ENCODE results near the gene CLCNKA.
A peak's percentile ranks its signal among the peaks of the same experiment; 100 is the strongest.

CLCNKA gene

GRCh38 chr1:16065269-16065576 is 43.4 kb downstream of the CLCNKA start:
- no peak for DNase-seq

GRCh38 chr1:16066245-16066644 is 44.4 kb downstream of the CLCNKA start:
- no peak for DNase-seq

GRCh38 chr1:16067127-16067768 is 45.4 kb downstream of the CLCNKA start:
- no peak for DNase-seq

GRCh38 chr1:16067933-16068332 is 46.1 kb downstream of the CLCNKA start:
- no peak for DNase-seq

GRCh38 chr1:16068356-16069270 is 46.8 kb downstream of the CLCNKA start:
- peak; percentile 45 for DNase-seq

- DNase-seq: no peak
These were observed 49.0 kb downstream of the CLCNKA start for GRCh38 chr1:16070640-16071355.

- no peak for DNase-seq
These were observed 49.8 kb downstream of the CLCNKA start for GRCh38 chr1:16071614-16072013.

- no peak for DNase-seq
These were observed 50.3 kb downstream of the CLCNKA start for GRCh38 chr1:16072095-16072494.

- DNase-seq: no peak
These were observed 51.0 kb downstream of the CLCNKA start for GRCh38 chr1:16072616-16073484.

- DNase-seq: peak; percentile 20
These were observed 51.8 kb downstream of the CLCNKA start, which contains the start of gene FAM131C for GRCh38 chr1:16073490-16074119. Gene FAM131C (minus strand): TSS chr1:16073651. CDS start chr1:16073442, 209 bp downstream.

GRCh38 chr1:16074217-16074616 is 52.4 kb downstream of the CLCNKA start:
- no peak for DNase-seq

- peak; percentile 38 for DNase-seq
These were observed 53.6 kb downstream of the CLCNKA start for GRCh38 chr1:16075337-16076030.

- DNase-seq: no peak
These were observed 54.4 kb downstream of the CLCNKA start for GRCh38 chr1:16076031-16076864.

GRCh38 chr1:16076865-16077238 is 55.0 kb downstream of the CLCNKA start:
- DNase-seq: no peak

GRCh38 chr1:16077406-16078245 is 55.8 kb downstream of the CLCNKA start:
- no peak for DNase-seq

GRCh38 chr1:16078925-16079656 is 57.3 kb downstream of the CLCNKA start:
- peak; percentile 70 for DNase-seq

GRCh38 chr1:16080422-16081150 is 58.8 kb downstream of the CLCNKA start:
- no peak for DNase-seq

GRCh38 chr1:16081636-16082035 is 59.8 kb downstream of the CLCNKA start:
- no peak for DNase-seq

All from midbrain (tissue), 1 donor.